HCT116 (cell line): ENCODE results near the gene HCFC1. TPM values are rescaled to one million over a fixed set of nuclear protein-coding genes. Genes with fewer than 3 reads are reported as not detected.

ENCODE experiments used
- ATAC-seq: fragments of 200-7000 bp; cut with Tn5 transposase; 2 replicates; pipeline ENCODE4 v1.9.1; 2020; ENCODE audit warnings: mild to moderate bottlenecking, moderate library complexity
- BruUV-seq: library from RNA; stranded (reverse); fragments of 400-500 nt; replicated peaks from 2 replicates; lab custom pipeline; 2021; lab: Mats Ljungman, UMichigan
- CTCF ChIA-PET: fragments of 300-600 bp; sonication (Branson Sonifier 250); formaldehyde crosslinking; loops from one replicate; lab custom pipeline; 2021; ENCODE audit warnings: antibody characterized with exemption; lab: Charles Lee
- POLR2A ChIA-PET: fragments of 300-600, 350-600 bp; sonication (Branson Sonifier 250); formaldehyde crosslinking; loops from one replicate; lab custom pipeline; 2021; ENCODE audit warnings: antibody characterized with exemption; lab: Charles Lee
- RAD21 ChIA-PET, 2 experiments: fragments of 300-600 bp; sonication (Branson Sonifier 250); formaldehyde crosslinking; loops; one replicate each; lab custom pipeline; 2023; ENCODE audit warnings: low total read pairs in 2 of 2; ENCODE audit not compliant: uncharacterized antibody in 2 of 2, unreplicated experiment in 2 of 2, low non-redundant PET in 1 of 2; lab: Charles Lee
- DNase-seq: peaks from one replicate; pipeline ENCODE4 v3.0.0-alpha.2; 2010; ENCODE audit warnings: low read depth, low spot score
- H2AFZ ChIP-seq: fragments of 200-600 bp; shearing (Covaris generic), sonication (generic); 2 replicates; pipeline ENCODE4 v1.6.1; 2017; ENCODE audit warnings: low read depth, mixed run types, mixed read lengths, antibody characterized with exemption, low read length; ENCODE audit not compliant: poor library complexity, severe bottlenecking
- H3K27ac ChIP-seq: 2 replicates; pipeline ENCODE4 v1.5.1; 2012; ENCODE audit warnings: low read depth, low read length
- H3K27me3 ChIP-seq: fragments of 200-600 bp; sonication (generic); 2 replicates; pipeline ENCODE4 v1.6.1; 2016; ENCODE audit warnings: mixed run types, low read length, mixed read lengths; ENCODE audit not compliant: insufficient read depth
- H3K36me3 ChIP-seq, 2 experiments: fragments of 200-500 bp in 1 of 2; fragments of 200-600 bp in 1 of 2; sonication (Bioruptor generic) in 1 of 2; sonication (generic) in 1 of 2; 2 replicates each; pipeline versions ENCODE4 v1.5.1 to v1.6.1; 2014 to 2016; ENCODE audit warnings: low read length in 2 of 2, inconsistent platforms in 1 of 2, mixed read lengths in 1 of 2, mixed run types in 1 of 2; ENCODE audit not compliant: insufficient read depth in 2 of 2, control insufficient read depth in 1 of 2
- H3K4me1 ChIP-seq, 2 experiments: fragments of 200-600 bp in 1 of 2; sonication (generic) in 1 of 2; 2 replicates each; pipeline versions ENCODE4 v1.5.1 to v1.6.1; 2012 to 2017; ENCODE audit warnings: low read length in 2 of 2, inconsistent platforms in 1 of 2, mild to moderate bottlenecking in 1 of 2, mixed read lengths in 1 of 2, mixed run types in 1 of 2, moderate library complexity in 1 of 2; ENCODE audit not compliant: insufficient read depth in 2 of 2, control insufficient read depth in 1 of 2
- H3K4me2 ChIP-seq: fragments of 200-600 bp; sonication (generic); 2 replicates; pipeline ENCODE4 v1.6.1; 2017; ENCODE audit warnings: mixed run types, low read length, mixed read lengths
- H3K4me3 ChIP-seq, 2 experiments: fragments of 200-600 bp in 1 of 2; sonication (generic) in 1 of 2; replicated peaks in 1 of 2; 2 replicates each; pipeline ENCODE4 v1.5.1; 2011 to 2016; ENCODE audit warnings: low read length in 2 of 2, control low read depth in 1 of 2, low read depth in 1 of 2, mild to moderate bottlenecking in 1 of 2, mixed read lengths in 1 of 2, mixed run types in 1 of 2
- H3K79me2 ChIP-seq: fragments of 200-600 bp; sonication (generic); 2 replicates; pipeline ENCODE4 v1.6.1; 2017; ENCODE audit warnings: mild to moderate bottlenecking, mixed run types, low read length, moderate library complexity, mixed read lengths; ENCODE audit not compliant: insufficient read depth
- H3K9ac ChIP-seq: fragments of 200-600 bp; sonication (generic); 2 replicates; pipeline ENCODE4 v1.6.1; 2016; ENCODE audit warnings: low read length, mixed read lengths
- H3K9me2 ChIP-seq: fragments of 200-600 bp; sonication (generic), shearing (Covaris generic); 2 replicates; pipeline ENCODE4 v1.6.1; 2017; ENCODE audit warnings: mixed run types, mild to moderate bottlenecking, moderate library complexity; ENCODE audit not compliant: insufficient read depth
- H3K9me3 ChIP-seq, 2 experiments: fragments of 200-500 bp in 1 of 2; fragments of 200-600 bp in 1 of 2; sonication (Bioruptor generic) in 1 of 2; sonication (generic) in 1 of 2; 2 replicates each; pipeline ENCODE4 v1.6.1; 2014 to 2017; ENCODE audit warnings: low read length in 2 of 2, mixed read lengths in 2 of 2, inconsistent platforms in 1 of 2, low read depth in 1 of 2, mild to moderate bottlenecking in 1 of 2, mixed run types in 1 of 2, moderate library complexity in 1 of 2; ENCODE audit not compliant: control insufficient read depth in 1 of 2, insufficient read depth in 1 of 2
- H4K20me1 ChIP-seq: fragments of 200-600 bp; sonication (generic), shearing (Covaris generic); 2 replicates; pipeline ENCODE4 v1.6.1; 2017; ENCODE audit warnings: mixed run types, mild to moderate bottlenecking, moderate library complexity; ENCODE audit not compliant: insufficient read depth
- EGR1 ChIP-seq: IDR thresholded peaks from 2 replicates; pipeline ENCODE4 v1.6.1; 2012; ENCODE audit warnings: low read depth
- ELF1 ChIP-seq: IDR thresholded peaks from 2 replicates; pipeline ENCODE4 v1.6.1; 2012; ENCODE audit warnings: low read depth, borderline replicate concordance
- EZH2 ChIP-seq: fragments of 200-600 bp; sonication (generic); IDR thresholded peaks from 2 replicates; pipeline ENCODE4 v1.6.1; 2017; ENCODE audit warnings: antibody characterized with exemption, mixed run types
- FOSL1 ChIP-seq: IDR thresholded peaks from 2 replicates; pipeline ENCODE4 v1.6.1; 2012; ENCODE audit warnings: low read depth
- JUND ChIP-seq: IDR thresholded peaks from 2 replicates; pipeline ENCODE4 v1.6.1; 2012
- POLR2AphosphoS5 ChIP-seq: IDR thresholded peaks from 2 replicates; pipeline ENCODE4 v1.6.1; 2011; ENCODE audit warnings: mild to moderate bottlenecking, low read depth, low read length, moderate library complexity
- RAD21 ChIP-seq: IDR thresholded peaks from 2 replicates; pipeline ENCODE4 v1.6.1; 2012; ENCODE audit warnings: low read depth, mild to moderate bottlenecking
- SRF ChIP-seq: IDR thresholded peaks from 2 replicates; pipeline ENCODE4 v1.6.1; 2012; ENCODE audit warnings: low read depth
- TCF7L2 ChIP-seq: IDR thresholded peaks from 2 replicates; pipeline ENCODE4 v1.7.0; 2011; ENCODE audit warnings: borderline replicate concordance, inconsistent platforms; ENCODE audit not compliant: insufficient read depth, insufficient read length; ENCODE audit errors: extremely low read depth
- YY1 ChIP-seq: IDR thresholded peaks from 2 replicates; pipeline ENCODE4 v1.6.1; 2011; ENCODE audit warnings: low read length, low read depth, moderate library complexity, mild to moderate bottlenecking; ENCODE audit not compliant: insufficient replicate concordance; ENCODE audit errors: extremely low read depth
- ZFX ChIP-seq: fragments of 450-650 bp; IDR thresholded peaks from 2 replicates; pipeline ENCODE4 v1.6.1; 2017
- ZNF274 ChIP-seq: fragments of 200-500 bp; sonication (Bioruptor generic); IDR thresholded peaks from 2 replicates; pipeline ENCODE4 v1.6.1; 2014; ENCODE audit warnings: mild to moderate bottlenecking, low read depth, low read length, inconsistent platforms
- intact Hi-C: fragments of 100-400 bp; cut with micrococcal nuclease; formaldehyde crosslinking; loops from 2 replicates; pipeline ENCODE4 v1.10.0; 2022
- total RNA-seq: library from RNA; stranded (reverse); gene quantifications from one replicate; pipeline ENCODE4 v1.2.1, GENCODE V29; 2021; ENCODE audit not compliant: unreplicated experiment
- TF ChIP-seq, protein P1 (sequence below), 3 experiments: fragments of 200-600 bp in 1 of 3; sonication (generic) in 1 of 3; IDR thresholded peaks in 2 of 3; conservative IDR thresholded peaks in 1 of 3; 2 replicates each; pipeline ENCODE4 v1.5.1; 2012 to 2017; ENCODE audit warnings: low read depth in 2 of 3, low read length in 2 of 3, antibody characterized with exemption in 1 of 3, borderline replicate concordance in 1 of 3, control low read depth in 1 of 3, mild to moderate bottlenecking in 1 of 3, mixed read lengths in 1 of 3, mixed run types in 1 of 3, moderate library complexity in 1 of 3; ENCODE audit not compliant: insufficient read depth in 1 of 3
- TF ChIP-seq, protein P2 (sequence below): IDR thresholded peaks from 2 replicates; pipeline ENCODE4 v1.6.1; 2012

HCFC1 gene
- total RNA-seq, 1 experiment from 2014 or later, result 72.8 TPM

DNA sequence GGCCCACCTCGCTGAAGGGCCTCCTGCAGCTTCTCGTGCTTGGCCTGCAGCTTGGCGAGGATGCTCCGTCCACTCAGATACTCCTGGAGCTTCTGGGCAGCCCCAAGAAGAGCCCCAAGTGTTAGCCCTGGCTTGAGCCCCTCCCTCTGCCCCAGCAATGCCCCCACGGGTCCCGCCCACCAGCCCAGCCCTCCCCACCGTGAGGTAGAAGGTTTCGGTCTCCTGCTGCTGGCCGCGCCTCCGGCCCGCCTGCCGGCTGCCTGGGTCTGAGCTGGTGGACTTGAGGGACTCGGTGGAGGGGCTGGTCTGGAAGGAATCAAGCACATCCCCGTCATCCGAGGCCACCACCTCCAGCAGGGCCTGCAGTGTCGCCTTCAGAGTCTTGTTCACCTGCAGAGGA lies 58.4 kb downstream of the HCFC1 start:
- no peaks in the 10 kb centered on the region for H3K27me3 ChIP-seq
- TF ChIP-seq, protein P1, sequence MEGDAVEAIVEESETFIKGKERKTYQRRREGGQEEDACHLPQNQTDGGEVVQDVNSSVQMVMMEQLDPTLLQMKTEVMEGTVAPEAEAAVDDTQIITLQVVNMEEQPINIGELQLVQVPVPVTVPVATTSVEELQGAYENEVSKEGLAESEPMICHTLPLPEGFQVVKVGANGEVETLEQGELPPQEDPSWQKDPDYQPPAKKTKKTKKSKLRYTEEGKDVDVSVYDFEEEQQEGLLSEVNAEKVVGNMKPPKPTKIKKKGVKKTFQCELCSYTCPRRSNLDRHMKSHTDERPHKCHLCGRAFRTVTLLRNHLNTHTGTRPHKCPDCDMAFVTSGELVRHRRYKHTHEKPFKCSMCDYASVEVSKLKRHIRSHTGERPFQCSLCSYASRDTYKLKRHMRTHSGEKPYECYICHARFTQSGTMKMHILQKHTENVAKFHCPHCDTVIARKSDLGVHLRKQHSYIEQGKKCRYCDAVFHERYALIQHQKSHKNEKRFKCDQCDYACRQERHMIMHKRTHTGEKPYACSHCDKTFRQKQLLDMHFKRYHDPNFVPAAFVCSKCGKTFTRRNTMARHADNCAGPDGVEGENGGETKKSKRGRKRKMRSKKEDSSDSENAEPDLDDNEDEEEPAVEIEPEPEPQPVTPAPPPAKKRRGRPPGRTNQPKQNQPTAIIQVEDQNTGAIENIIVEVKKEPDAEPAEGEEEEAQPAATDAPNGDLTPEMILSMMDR (IDR thresholded peaks at IDR 0.05 in 2 of 3, conservative IDR thresholded peaks at IDR 0.05 in 1 of 3; ENCODE audit: borderline replicate concordance in 1 of 3, insufficient read depth in 1 of 3, low read depth in 2 of 3, low read length in 2 of 3), result no peak
- TF ChIP-seq JUND (no peak), ELF1 (no peak), TCF7L2 (no peak), EZH2 (no peak), ZNF274 (no peak), FOSL1 (no peak), SRF (no peak), YY1 (no peak), POLR2AphosphoS5 (no peak), ZFX (no peak), EGR1 (no peak), RAD21 (no peak)
- TF ChIP-seq, protein P2, sequence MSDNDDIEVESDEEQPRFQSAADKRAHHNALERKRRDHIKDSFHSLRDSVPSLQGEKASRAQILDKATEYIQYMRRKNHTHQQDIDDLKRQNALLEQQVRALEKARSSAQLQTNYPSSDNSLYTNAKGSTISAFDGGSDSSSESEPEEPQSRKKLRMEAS, result no peak
- BruUV-seq, result no TSS peak
- no peak overlapping the region for H2AFZ ChIP-seq
- ChIA-PET POLR2A (no interaction called here), RAD21 (no interaction called here), CTCF (no interaction called here)
- H3K9ac ChIP-seq, result no peak overlapping the region
- H3K4me1 ChIP-seq, result no peaks in the 10 kb centered on the region
- no peaks in the 10 kb centered on the region for H4K20me1 ChIP-seq
- H3K79me2 ChIP-seq, result no peaks in the 10 kb centered on the region
- ATAC-seq, result no peak
- no peak overlapping the region for H3K4me2 ChIP-seq
- intact Hi-C loops, result no loop called here
- H3K4me3 ChIP-seq, result no peak overlapping the region
- peaks cover 3 to 5% of the 10 kb centered on the region in 2 experiments; a peak in 2 of 4 replicates for H3K36me3 ChIP-seq
- H3K9me3 ChIP-seq, result no peaks in the 10 kb centered on the region
- no peaks in the 10 kb centered on the region for H3K9me2 ChIP-seq
- no peak overlapping the region for H3K27ac ChIP-seq
- DNase-seq, result no peak
